ENCODE data around the gene EMID1. TPM values are rescaled to one million over a fixed set of nuclear protein-coding genes. Genes with fewer than 3 reads are reported as not detected.

Gene EMID1
- polyA plus RNA-seq, 1 of the 3 experiments (the other 2 are of a cell fraction): 1.1 TPM

GRCh38 chr22:29186302-29186701, 19.4 kb upstream of the EMID1 start:
- no peak for DNase-seq
- Histone ChIP-seq H3K27me3 (ENCODE audit: insufficient read depth) (no peaks in the 10 kb centered on the region), H3K4me3 (ENCODE audit: low read depth in 2 of 2, low read length in 1 of 2) (no peak overlapping the region), H3K79me2 (ENCODE audit: insufficient read depth) (no peaks in the 10 kb centered on the region), H2AFZ (ENCODE audit: low read depth) (no peak overlapping the region), H4K20me1 (ENCODE audit: insufficient read depth) (no peaks in the 10 kb centered on the region), H3K4me2 (no peak overlapping the region), H3K36me3 (replicated peaks in 1 of 2; ENCODE audit: control insufficient read depth in 1 of 2, insufficient read depth in 2 of 2, low read length in 1 of 2) (no peaks in the 10 kb centered on the region), H3K9me2 (no peaks in the 10 kb centered on the region), H3K4me1 (ENCODE audit: control insufficient read depth in 1 of 2, insufficient read depth in 2 of 2, low read depth in 1 of 2, low read length in 1 of 2) (no peaks in the 10 kb centered on the region; a peak in 1 of 4 replicates), H3K27ac (ENCODE audit: low read depth in 2 of 2, low read length in 1 of 2) (no peak overlapping the region), H3K9me3 (no peaks in the 10 kb centered on the region), H3K9ac (no peak overlapping the region), H3F3A (replicated peaks; ENCODE audit: insufficient read depth) (no peaks in the 10 kb centered on the region)
- CTCF ChIA-PET: interaction anchor here (1.8 to 2.9 kb wide), 3 partner anchors 15 to 59 kb away, joined by 5 to 12 read pairs (median 9); no protein-coding TSS in a partner anchor
- TF ChIP-seq REST (IDR thresholded peaks at IDR 0.05; ENCODE audit: low read depth, low read length): no peak
- no peak for TF ChIP-seq USF2 (IDR thresholded peaks at IDR 0.05; ENCODE audit: borderline replicate concordance, low read depth, low read length)
- TF ChIP-seq ZBTB33 (IDR thresholded peaks at IDR 0.05; ENCODE audit: borderline replicate concordance, low read depth): no peak
- no peak for TF ChIP-seq EZH2phosphoT487 (IDR thresholded peaks at IDR 0.05; ENCODE audit: borderline replicate concordance, low read depth)
- TF ChIP-seq GATA2 (CRISPR knock-in tag; IDR thresholded peaks at IDR 0.05): no peak
- 83% methylated on average over 1 of the region's 1 CpG for WGBS (ENCODE audit: low lambda C conversion rate)
- POLR2A ChIA-PET: no interaction called here

- no peaks in the 10 kb centered on the region for H3K27me3 ChIP-seq (ENCODE audit: insufficient read depth)
- no peaks in the 10 kb centered on the region; a peak in 1 of 4 replicates for H3K4me1 ChIP-seq (ENCODE audit: control insufficient read depth in 1 of 2, insufficient read depth in 2 of 2, low read depth in 1 of 2, low read length in 1 of 2)
- H3K9me2 ChIP-seq: no peaks in the 10 kb centered on the region
- H3K79me2 ChIP-seq (ENCODE audit: insufficient read depth): no peaks in the 10 kb centered on the region
- H2AFZ ChIP-seq (ENCODE audit: low read depth): no peak overlapping the region
- H3K4me3 ChIP-seq (ENCODE audit: low read depth in 2 of 2, low read length in 1 of 2): no peak overlapping the region
- DNase-seq: peak; percentile 50
- TF ChIP-seq TEAD4 (IDR thresholded peaks at IDR 0.05; ENCODE audit: borderline replicate concordance, insufficient read depth): no peak
- TF ChIP-seq MXI1 (IDR thresholded peaks at IDR 0.05; ENCODE audit: low read depth, low read length): no peak
- TF ChIP-seq EP300 (IDR thresholded peaks at IDR 0.05; ENCODE audit: borderline replicate concordance in 1 of 2, low read depth in 1 of 2, low read length in 1 of 2): no peak
- no peak for TF ChIP-seq FOXM1 (IDR thresholded peaks at IDR 0.05; ENCODE audit: low read depth)
- no peak for TF ChIP-seq EZH2phosphoT487 (IDR thresholded peaks at IDR 0.05; ENCODE audit: borderline replicate concordance, low read depth)
- TF ChIP-seq NRF1 (IDR thresholded peaks at IDR 0.05; ENCODE audit: low read depth, low read length): no peak
- no peak for TF ChIP-seq IRF3 (IDR thresholded peaks at IDR 0.05; ENCODE audit: low read depth, low read length)
- no peak for TF ChIP-seq REST (IDR thresholded peaks at IDR 0.05; ENCODE audit: low read depth, low read length)
- no peak for TF ChIP-seq TAF1 (IDR thresholded peaks at IDR 0.05; ENCODE audit: borderline replicate concordance, low read depth, low read length)
- no peak for TF ChIP-seq RCOR1 (IDR thresholded peaks at IDR 0.05; ENCODE audit: low read length)
- CTCF ChIA-PET: no interaction called here
- no peaks in the 10 kb centered on the region for H3K9me3 ChIP-seq
- H3K4me2 ChIP-seq: no peak overlapping the region
- H3K36me3 ChIP-seq (replicated peaks in 1 of 2; ENCODE audit: control insufficient read depth in 1 of 2, insufficient read depth in 2 of 2, low read length in 1 of 2): no peaks in the 10 kb centered on the region
- no peak overlapping the region for H3K9ac ChIP-seq
- 71% methylated on average over 6 of the region's 7 CpGs for WGBS (ENCODE audit: low lambda C conversion rate)
- H3K27ac ChIP-seq (ENCODE audit: low read depth in 2 of 2, low read length in 1 of 2): no peak overlapping the region; a peak in 1 of 4 replicates
- H3F3A ChIP-seq (replicated peaks; ENCODE audit: insufficient read depth): no peaks in the 10 kb centered on the region
- H4K20me1 ChIP-seq (ENCODE audit: insufficient read depth): no peaks in the 10 kb centered on the region
- POLR2A ChIA-PET: no interaction called here
Measured at GRCh38 chr22:29187831-29188230, 17.9 kb upstream of the EMID1 start.
